Measurements from ENCODE around the gene PLEKHA1.

Gene PLEKHA1

GRCh38 chr10:122463466-122464249 is 89.2 kb downstream of the PLEKHA1 start:
- DNase-seq = no peak

DNA sequence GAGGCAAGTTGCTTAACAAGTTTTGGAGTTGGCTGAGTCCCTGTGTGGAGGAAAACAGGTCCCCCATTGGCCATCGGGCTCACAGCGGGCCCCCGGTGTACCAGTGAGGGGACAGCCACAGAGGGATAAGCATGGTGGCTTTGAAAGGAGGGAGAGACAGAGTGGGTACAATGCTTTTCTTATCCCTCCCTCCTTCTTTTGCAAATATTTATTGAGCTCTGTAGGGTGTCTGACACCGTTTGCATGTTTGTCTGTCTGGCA is 89.7 kb downstream of the PLEKHA1 start:
- DNase-seq = no peak

DNA sequence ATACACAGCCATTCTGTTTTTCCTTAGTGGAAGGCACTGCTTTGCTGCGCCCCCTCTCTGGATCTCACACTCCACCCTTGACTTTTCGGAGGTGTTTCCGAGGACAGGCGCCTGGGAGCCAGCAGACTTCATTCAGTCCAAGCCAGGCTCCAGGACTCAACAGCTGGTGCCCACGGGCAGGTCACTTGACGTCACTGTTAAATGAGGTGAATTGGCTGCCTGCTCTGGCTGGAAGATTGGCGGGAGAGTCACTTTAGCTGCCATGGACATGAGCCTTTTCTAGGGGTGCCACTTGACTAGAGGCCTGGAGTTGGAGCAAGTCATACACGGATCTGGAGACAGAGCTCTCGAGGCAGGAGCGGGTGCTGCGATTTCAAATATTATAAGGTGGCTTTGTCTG is 90.1 kb downstream of the PLEKHA1 start:
- DNase-seq = no peak

DNA sequence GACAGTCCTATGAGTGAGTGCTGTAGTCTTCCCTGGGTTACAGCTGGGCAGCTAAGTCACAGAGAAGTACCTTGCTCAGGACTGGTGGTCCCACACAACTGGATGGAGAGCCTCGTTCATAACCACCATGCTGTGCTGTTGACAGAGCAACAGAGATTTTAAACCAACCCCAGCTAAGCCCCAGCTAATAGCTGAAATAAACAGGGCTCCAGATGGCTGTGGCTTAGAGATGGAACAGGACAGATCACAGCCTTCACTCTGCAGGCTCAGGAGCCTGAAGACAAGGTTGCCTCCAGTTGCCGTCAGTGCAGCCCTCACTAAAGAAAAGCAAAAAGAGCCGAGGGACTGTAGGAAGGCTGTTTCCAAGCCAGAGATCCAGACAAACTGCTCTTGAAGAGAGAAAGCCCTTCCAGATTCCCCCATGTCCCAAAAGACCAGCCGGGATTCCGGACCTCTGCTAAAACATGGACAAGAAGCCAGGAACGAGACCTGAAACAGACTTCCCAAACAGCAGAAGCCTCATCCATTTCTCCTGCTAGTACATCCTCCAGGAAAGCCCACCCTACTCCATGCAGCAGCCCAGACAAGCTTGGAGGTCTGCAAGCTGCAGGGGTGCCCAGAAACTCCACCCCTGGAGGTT is 91.0 kb downstream of the PLEKHA1 start:
- no peak for DNase-seq

GRCh38 chr10:122466951-122467381 is 92.5 kb downstream of the PLEKHA1 start:
- DNase-seq = no peak

DNA sequence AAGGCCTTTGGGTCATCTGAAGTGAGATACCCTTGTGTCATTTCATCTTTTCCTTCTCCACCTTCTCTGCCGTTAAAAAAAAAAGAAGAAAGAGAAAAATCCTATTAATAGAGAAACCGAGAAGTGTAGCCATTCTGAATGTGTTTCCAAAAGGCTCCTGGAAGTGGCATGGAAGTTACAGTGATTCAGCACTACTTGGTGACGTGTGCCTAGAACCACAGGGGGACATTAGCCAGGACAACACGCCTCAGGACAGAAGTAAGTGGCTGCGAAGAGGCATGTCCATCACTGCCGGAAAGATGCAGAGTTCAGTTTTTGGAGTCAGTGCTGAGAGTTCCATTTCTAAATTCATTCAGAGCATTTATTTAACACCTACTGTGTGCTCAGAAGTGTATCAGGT is 93.2 kb downstream of the PLEKHA1 start:
- DNase-seq = no peak

DNA sequence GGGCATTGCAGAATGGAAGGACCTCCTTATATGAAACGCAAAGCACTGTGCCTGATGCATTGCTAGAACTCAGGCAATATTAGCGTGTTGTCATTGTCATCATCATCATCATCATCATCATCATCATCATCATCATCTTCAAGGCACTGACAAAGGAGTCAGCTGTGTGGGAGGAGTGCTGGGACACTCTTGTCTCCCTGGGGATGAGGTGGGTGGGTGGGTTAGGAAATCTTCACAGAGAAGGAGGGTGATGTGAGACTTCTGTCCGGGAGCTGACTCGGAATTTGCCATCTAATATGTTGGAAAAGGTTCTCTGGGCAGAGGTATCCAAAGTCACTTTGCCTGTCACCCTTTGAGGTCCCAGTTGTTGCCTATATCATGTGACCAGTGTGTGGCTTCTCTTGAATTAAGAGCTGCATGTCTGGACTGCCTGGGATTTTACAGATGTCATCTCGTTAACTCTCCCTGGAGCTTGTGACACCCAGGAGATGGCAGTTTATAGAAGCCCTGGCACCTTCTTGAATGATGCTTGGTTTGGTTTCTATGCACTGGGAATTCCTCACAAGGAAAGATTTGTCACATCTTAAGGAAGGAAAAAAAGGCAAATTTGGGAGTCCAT is 93.9 kb downstream of the PLEKHA1 start:
- no peak for DNase-seq

DNA sequence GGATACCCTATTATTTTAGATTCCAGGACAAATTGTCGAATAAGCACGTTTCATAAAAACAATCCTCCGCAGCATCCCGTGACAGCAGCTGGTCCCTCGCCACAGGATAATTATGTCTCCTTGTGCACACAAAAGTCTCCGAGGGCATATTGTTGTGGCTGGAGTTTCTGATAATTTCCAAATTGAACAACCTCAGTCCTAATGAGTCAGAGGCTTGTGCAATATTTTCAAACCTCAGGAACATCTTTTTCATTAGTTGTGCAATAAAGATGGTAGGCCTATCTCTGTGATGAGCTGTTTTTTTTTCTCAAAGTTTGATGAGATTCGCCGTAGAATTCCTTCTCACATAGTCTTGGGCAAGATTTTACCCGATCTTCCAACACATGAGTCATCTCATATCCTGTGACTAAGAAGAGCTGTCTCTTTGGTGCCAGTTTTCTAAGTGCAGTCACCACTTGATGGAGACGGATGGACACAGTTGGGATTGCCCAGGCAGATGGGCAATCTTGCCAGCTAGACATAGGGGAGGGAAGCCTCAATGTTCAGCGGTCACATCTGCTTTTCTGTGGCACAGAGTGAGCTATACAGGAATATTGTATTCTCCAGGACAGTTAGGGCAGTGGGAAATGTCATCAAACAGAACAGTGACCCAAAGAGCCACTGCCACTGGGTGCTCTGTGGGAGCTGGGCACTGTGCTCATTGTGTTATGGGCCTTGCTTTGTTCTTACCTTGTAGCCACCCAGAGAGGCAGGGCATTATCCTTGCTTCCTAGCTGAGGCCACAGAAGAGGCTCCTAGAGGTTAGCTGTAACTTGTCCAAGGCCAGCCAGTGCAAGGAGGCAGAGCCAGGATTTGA is 94.6 kb downstream of the PLEKHA1 start:
- DNase-seq = no peak

DNA sequence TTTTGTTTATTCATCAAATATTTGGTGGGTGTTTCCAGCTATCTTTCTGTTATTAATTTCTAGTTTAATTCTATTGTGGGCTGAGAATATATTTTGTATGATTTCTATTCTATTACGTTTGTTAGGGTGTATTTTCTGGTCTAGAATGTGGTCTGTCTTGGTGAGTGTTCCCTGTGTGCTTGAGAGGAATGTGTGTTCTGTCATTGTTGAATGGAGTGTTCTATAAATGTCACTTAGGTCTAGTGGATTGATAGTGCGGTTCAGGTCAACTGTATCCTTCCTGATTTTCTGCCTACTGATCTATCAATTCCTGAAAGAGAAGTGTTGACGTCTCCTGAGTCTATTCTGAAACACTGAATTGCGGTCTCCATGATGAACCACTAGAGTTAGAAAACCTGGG is 95.3 kb downstream of the PLEKHA1 start:
- DNase-seq = no peak

DNA sequence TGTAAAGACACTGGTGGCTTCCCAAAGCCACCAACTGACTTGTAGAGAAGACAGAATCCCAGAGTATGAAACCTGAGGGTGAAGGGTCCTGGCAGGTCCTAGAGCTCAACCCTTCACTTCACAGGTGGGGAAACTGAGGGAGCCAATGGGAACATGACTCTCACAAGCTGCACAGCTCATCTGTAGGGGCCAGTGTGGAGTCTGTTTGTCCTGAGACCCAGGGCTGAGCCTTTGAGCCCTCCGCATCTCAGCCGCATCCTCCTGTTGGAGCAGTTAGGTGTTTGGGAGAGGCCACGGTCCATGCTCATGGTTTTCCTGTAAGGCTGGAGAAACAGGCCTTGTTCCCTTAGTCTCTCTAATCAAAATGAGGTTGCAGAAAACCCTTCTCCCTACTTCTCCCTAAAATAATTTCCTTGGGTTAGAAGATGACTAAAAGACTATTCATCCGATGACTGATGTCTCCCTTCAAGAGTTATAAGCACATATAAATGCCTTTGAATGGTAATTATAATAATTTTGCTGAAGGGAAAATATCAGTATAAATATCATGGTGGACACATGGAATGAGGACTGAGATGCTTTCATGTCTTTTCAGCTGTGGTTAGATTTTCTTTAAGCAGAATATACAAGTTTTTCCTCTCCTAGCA is 97.1 kb downstream of the PLEKHA1 start:
- DNase-seq = no peak

DNA sequence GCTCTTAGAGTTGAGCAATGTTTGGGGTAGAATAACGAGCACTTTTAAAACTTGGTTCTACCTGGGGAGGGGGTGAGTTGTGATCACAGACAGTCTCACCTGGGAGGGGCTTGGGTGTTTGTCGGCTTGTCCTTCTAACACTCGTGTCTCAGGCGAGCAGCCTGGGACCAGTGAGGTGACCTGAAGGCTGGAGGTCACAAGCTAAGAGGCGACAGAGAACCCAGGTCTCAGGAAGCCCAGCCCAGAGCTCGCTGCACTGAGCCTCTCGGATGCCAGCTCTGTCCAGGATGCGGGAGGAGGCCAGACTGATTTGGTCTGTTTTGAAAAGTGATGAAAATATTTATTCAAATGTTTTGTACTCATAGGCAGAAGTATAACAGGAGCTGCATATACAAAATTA is 98.6 kb downstream of the PLEKHA1 start:
- no peak for DNase-seq

- no peak for DNase-seq
Observed at GRCh38 chr10:122474131-122474818, 99.8 kb downstream of the PLEKHA1 start.

DNA sequence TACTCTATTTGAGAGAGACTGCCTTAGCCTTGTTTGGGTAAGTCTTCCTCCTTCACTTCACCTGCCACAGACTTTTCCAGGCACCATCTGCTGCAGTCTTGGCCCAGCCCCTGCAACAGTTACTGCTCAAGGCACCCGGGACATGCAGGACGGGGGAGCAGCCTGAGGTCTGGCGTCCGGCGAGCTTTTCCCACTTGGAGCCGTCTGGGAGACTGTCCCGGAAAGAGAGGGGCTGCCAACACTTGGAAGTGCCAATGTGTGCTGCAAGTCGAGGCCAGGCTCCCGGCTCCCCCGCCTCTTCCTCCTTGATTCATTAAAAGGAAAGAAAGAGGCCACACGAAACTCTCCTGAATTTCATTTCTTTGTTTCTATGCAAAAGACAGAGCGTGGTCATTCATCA is 100.6 kb downstream of the PLEKHA1 start:
- no peak for DNase-seq

DNA sequence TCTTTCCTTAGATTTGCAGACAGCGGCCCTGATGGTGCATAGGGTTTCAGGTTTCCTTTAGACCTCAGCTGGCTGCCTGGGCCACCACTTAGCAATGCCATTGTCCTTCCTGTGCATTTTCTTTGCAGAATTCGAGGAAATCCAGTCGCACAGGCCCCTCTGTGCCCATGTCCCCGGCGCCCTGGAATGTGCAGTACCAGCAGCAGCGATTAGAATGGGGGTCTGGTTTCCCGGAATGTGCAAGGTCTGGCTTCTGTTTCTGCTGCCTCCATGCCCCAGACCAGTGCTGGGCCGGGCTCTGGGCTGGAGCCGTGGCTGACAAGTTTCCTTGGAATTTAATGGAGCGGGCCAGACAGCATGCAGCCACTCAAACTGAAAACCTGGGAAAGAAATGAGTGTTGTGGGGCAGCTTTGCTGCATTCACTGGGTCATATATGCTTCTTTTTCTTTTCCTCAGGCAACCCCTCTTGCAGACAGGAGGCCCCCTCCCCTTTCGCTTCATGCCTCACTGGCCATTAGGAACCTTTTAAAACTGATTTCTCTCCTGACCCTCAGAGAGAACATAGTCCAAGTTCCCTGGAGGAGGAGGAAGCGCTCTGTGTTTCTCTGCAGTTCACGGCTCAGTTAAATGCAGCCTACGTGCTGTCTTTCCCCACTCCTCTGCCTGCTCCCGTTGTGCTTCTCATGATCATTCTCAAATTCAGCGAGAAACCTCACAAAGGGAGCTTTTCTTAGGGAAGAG is 101.3 kb downstream of the PLEKHA1 start:
- DNase-seq = no peak

DNA sequence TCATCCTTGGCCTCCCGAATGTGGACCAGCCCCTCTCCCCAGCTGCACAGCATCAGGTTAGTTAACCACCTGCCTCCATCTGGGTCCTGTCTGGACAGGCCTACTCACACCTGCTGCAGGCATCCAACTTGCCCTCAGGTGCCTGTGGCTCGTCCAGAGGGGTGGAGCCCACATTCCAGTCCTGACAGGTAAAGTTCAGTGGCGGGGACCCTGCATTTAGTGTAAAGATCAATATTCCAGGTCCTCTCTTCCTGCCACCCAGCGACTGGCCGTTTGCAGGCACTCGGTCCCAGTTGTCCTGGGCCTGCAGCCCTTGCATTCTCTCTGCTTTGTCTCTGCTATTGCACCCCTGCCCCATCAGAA is 101.8 kb downstream of the PLEKHA1 start:
- no peak for DNase-seq

DNA sequence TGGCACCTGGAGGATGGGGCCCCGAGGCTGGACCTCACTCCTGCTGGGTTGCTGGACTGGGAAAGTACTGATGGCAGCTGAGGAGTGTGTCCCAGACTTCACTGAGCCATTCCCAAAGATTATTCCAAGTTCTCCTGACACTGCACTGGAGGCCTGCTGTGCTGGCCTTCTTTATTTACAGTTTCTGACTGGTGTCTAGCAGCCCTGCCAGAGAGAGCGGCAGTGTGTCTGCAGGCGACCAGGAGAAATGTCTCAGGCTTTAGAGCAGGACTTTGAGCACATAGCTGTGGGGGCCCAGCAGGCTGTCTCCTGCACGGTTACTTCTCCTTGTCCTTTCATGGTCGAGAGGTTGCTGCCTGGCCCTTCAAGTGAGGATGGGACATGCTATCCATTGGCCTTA is 102.9 kb downstream of the PLEKHA1 start:
- DNase-seq = no peak

DNA sequence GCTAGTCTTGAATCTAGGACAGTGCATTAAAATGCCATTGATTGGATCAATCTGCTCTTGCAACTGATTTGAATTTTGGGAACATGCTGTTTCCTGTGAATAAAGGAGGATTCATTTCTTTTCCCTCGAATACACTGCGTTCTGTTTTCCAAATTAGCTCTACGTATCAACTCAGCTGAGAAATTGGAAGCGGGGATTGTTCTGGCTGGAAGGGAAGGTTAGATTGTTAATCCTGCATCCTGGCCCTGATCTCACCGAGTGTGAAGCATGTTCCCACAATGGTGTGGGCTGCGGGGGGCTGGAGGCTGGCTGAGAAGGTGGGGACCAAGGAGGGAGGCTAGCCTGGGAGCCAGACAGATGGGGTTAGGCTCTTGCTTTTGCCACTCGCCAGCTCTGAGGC is 104.5 kb downstream of the PLEKHA1 start:
- DNase-seq = no peak

- no peak for DNase-seq
Observed at GRCh38 chr10:122480146-122480833, 105.8 kb downstream of the PLEKHA1 start.

DNA sequence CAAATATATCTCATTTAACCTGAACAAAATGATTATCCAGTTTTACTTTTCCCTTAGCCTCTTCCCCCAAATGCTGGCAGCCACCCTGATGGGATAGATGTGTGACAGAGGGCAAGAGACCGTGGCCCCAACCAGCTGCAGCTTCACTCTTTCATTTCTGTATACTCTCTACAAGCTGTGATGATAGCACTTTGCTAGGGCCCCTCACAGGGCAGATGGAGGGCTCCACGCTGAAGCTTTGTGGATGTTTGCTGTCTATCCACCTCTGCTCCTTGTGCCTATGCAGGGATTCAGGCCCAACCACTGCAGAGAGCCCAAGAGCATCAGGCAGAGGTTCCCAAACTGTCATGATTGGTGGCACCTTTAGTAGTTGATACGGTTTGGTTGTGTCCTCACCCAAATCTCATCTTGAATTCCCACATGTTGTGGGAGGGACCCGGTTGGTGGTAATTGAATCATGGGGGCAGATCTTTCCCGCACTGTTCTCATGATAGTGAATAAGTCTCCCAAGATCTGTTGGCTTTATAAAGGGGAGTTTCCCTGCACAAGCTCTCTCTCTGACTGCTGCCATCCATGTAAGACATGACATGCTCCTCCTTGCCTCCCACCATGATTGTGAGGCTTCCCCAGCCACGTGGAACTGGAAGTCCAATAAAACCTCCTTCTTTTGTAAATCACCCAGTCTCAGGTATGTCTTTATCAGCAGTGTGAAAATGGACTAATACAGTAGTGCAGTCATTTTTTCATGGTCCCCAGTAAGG is 107.0 kb downstream of the PLEKHA1 start:
- no peak for DNase-seq
